AG09319 (cell line): ENCODE results near the gene FBXO17.

ENCODE experiments used
- DNase-seq: peaks from one replicate; pipeline ENCODE4 v3.0.0-alpha.2; 2010; ENCODE audit warnings: low read depth; ENCODE audit errors: extremely low read depth
- TF ChIP-seq, protein P1 (sequence below): IDR thresholded peaks from 2 replicates; pipeline ENCODE4 v1.5.1; 2011; ENCODE audit warnings: low read depth, mild to moderate bottlenecking, inconsistent platforms, low read length, moderate library complexity

Gene FBXO17

DNA sequence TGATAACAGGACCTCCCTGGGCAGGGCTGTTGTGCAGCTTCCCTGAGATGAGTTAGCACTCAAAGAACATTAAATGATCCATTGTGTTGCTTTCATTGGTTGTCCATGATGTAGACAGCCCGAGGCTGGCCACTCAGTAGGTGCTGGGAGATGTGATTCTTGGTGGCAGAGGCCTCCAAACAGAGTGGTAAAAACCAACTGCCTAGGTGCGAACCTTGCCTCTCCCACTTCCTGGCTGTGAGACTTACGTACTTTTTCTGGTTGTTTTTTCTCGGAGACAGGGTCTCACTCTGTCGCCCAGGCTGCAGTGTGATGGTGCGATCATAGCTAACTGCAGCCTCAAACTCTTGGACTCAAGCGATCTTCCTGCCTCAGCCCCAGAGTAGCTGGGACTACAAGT, 51.2 kb downstream of the FBXO17 start:
- no peak for DNase-seq
- TF ChIP-seq, protein P1, sequence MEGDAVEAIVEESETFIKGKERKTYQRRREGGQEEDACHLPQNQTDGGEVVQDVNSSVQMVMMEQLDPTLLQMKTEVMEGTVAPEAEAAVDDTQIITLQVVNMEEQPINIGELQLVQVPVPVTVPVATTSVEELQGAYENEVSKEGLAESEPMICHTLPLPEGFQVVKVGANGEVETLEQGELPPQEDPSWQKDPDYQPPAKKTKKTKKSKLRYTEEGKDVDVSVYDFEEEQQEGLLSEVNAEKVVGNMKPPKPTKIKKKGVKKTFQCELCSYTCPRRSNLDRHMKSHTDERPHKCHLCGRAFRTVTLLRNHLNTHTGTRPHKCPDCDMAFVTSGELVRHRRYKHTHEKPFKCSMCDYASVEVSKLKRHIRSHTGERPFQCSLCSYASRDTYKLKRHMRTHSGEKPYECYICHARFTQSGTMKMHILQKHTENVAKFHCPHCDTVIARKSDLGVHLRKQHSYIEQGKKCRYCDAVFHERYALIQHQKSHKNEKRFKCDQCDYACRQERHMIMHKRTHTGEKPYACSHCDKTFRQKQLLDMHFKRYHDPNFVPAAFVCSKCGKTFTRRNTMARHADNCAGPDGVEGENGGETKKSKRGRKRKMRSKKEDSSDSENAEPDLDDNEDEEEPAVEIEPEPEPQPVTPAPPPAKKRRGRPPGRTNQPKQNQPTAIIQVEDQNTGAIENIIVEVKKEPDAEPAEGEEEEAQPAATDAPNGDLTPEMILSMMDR = no peak

- no peak for DNase-seq
- TF ChIP-seq, protein P1 = no peak
Observed at GRCh38 chr19:38922482-38922881, 53.1 kb downstream of the FBXO17 start.

- TF ChIP-seq, protein P1 = no peak
- no peak for DNase-seq
Observed at GRCh38 chr19:38921420-38922274, 53.9 kb downstream of the FBXO17 start.

DNA sequence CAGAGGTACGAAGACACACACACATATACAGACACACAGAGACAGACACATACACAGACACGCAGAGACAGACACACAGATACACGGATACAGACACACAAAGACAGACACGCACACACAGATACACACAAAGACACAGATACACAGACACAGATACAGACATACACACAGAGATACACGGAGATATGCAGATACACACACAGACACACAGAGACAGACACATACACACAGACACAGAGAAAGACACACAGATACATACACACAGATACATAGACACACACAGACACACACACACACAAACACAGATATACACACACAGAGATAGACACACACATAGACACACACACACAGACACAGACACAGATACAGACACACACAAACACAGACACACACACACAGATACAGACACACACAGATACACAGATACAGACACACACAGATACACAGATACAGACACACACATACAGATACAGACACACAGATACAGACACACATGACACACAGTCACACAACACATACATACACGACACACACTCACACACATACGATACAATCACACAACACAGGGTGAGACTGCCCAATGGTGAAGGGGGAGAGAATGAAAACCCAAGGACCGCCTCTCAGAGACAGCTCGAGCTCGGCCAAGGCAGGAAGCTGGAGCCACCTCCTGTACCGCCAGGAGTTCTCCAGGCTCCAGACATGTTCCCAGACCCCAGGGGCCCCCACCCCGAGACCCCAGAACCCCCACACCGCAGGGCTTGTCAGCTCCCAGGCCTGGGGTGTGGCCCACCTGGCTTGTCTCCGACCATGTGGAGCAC, 54.7 kb downstream of the FBXO17 start:
- no peak for DNase-seq
- TF ChIP-seq, protein P1 = no peak

DNA sequence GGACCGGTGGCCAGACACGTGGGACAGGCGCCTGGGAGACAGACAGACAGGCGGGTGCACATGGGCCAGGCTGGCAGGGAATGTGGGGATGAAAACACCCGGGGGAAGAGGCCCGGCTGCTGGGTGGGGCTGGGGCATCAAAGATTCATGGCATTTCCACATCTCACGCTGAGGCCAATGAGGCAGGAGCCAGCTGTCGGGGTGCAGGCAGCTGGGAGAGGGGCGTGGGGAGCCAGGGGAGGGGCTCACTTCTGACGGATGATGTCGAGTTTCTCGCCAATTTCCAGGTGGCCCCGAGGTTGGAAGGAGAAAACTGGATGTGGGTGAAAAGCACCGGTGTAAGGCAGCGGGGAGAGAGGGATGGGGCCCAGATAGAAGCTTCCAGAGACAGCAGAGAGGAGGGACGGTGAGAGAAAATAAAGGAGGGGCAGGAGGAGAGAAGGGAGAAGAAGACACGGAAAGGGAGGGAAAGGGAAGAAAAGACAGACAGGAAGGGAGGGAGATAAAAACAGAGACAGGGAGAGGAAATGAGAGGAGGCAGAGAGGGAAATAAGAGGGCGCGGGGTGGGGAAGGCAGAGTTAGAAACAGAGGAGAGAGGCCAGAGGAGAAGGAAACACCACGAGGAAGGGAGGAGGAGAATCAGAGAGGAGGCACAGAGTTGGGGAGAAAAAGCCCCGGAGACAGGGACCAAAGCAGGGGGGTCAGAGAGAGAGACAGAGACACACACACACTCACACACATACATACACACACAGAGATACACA, 55.5 kb downstream of the FBXO17 start:
- no peak for DNase-seq
- TF ChIP-seq, protein P1 = no peak

DNA sequence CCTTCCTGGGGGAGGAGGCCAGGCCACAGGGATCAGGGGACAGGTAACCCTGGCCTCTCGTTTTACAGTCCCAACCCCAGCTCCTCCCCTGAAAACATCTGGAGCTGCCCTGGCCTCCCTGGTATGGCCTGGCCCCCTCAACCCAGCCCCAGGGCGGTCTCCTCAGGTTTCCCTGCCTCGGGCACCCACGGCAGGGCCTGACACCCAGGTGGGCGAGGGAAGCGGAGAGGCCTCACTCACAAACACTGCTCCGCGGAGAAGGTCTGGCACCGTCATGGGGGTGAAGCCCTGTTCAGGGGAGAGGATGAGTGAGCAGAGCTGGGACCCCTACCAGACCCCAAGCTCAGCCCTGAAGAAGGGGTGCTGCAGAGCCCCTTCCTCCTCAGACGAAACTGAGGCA, 57.0 kb downstream of the FBXO17 start:
- TF ChIP-seq, protein P1 = no peak
- DNase-seq = no peak
